HG03175 (cell line): Measurements from ENCODE around the gene CCDC51.

Source experiments
- ATAC-seq: cut with Tn5 transposase; IDR thresholded peaks from one replicate; pipeline ENCODE4 v1.9.1; 2021; ENCODE audit warnings: mild to moderate bottlenecking, moderate library complexity; ENCODE audit not compliant: unreplicated experiment

CCDC51 gene

DNA sequence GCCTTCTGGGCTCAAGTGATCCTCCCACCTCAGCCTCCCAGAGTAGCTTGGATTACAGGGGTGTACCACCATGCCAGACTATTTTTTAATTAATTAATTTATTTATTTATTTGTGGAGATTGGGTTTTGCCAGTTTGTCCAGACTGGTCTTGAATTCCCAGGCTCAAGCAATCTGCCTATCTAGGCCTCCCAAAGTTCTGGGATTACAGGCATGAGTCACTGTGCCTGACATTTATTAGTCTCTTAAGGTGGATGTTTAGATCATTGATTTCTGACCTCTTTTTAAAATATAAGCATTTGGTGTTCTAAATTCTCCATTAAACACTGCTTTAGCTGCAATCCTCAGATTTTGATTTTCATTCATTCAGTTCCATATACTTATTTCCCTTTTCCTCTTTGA lies 52.3 kb downstream of the CCDC51 start:
- ATAC-seq: no peak
